ENCODE measurements around the gene TMEM151B. TPM values are rescaled to one million over a fixed set of nuclear protein-coding genes. Genes with fewer than 3 reads are reported as not detected.
"Not testable (repeated sequence)": the region's sequence is repeated elsewhere in the genome, so short reads cannot be mapped to it uniquely, and the experiment has no call there.

The TMEM151B gene
- total and polyA plus RNA-seq, 10 donors = 0.03 to 0.17 (median 0.11) TPM; not detected in 7

GRCh38 chr6:44311304-44311703, 41.1 kb downstream of the TMEM151B start:
- intact Hi-C loops (cut with DNase I; ENCODE audit: low total_unique reads) = no loop called here
- Histone ChIP-seq H3K27me3 (replicated peaks in 1 of 7) (no peaks in the 10 kb centered on the region), H3K4me1 (peaks cover 6 to 21% (median 15%) of the 10 kb centered on the region in 6 donors), H3K9me3 (no peaks in the 10 kb centered on the region), H3K36me3 (peaks cover 0 to 57% (median 51%) of the 10 kb centered on the region in 6 donors), H3K4me3 (no peak overlapping the region), H3K27ac (no peak overlapping the region)
- TF ChIP-seq, protein P1, sequence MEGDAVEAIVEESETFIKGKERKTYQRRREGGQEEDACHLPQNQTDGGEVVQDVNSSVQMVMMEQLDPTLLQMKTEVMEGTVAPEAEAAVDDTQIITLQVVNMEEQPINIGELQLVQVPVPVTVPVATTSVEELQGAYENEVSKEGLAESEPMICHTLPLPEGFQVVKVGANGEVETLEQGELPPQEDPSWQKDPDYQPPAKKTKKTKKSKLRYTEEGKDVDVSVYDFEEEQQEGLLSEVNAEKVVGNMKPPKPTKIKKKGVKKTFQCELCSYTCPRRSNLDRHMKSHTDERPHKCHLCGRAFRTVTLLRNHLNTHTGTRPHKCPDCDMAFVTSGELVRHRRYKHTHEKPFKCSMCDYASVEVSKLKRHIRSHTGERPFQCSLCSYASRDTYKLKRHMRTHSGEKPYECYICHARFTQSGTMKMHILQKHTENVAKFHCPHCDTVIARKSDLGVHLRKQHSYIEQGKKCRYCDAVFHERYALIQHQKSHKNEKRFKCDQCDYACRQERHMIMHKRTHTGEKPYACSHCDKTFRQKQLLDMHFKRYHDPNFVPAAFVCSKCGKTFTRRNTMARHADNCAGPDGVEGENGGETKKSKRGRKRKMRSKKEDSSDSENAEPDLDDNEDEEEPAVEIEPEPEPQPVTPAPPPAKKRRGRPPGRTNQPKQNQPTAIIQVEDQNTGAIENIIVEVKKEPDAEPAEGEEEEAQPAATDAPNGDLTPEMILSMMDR (IDR thresholded peaks at IDR 0.05 in 8 of 11, conservative IDR thresholded peaks at IDR 0.05 in 3 of 11) = no peak
- TF ChIP-seq POLR2A (IDR thresholded peaks at IDR 0.05) = no peak
- DNase-seq = no peak
- 50 to 95% (median 72%) methylated on average over 2 of the region's 2 CpGs for WGBS, 5 donors

DNA sequence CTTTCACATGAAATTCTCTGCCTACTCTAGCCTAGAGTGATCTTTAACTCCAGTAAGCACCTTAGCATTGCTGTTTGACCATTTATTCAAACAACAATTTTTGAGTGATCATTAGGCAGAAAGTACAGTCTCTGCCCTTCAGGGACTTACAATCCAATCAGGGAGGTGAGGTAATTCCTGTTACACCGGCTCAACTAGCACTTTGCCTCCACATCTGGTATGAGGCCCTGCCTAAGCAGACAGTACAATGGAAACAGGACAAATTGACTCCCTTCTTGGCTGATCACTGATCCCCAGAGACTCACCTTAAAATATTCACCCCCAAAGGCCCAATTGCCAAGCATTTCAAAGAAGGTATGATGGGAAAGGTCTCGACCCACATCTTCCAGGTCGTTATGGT, 41.5 kb downstream of the TMEM151B start:
- TF ChIP-seq POLR2AphosphoS5 (IDR thresholded peaks at IDR 0.05) (no peak), POLR2A (IDR thresholded peaks at IDR 0.05) (no peak)
- TF ChIP-seq, protein P1 (IDR thresholded peaks at IDR 0.05 in 8 of 11, conservative IDR thresholded peaks at IDR 0.05 in 3 of 11) = no peak
- Histone ChIP-seq H3K4me1 (peaks cover 6 to 21% (median 15%) of the 10 kb centered on the region in 6 donors), H3K27ac (no peak overlapping the region), H3K27me3 (replicated peaks in 1 of 7) (no peaks in the 10 kb centered on the region), H3K9me3 (no peaks in the 10 kb centered on the region), H3K36me3 (peaks cover 0 to 52% (median 46%) of the 10 kb centered on the region in 6 donors), H3K4me3 (peak overlapping the region in 1 of 8 donors; percentile 98)
- 79 to 93% (median 89%) methylated on average over 3 of the region's 3 CpGs for WGBS, 5 donors
- intact Hi-C loops (cut with DNase I; ENCODE audit: low total_unique reads) = no loop called here
- DNase-seq = no peak

DNA sequence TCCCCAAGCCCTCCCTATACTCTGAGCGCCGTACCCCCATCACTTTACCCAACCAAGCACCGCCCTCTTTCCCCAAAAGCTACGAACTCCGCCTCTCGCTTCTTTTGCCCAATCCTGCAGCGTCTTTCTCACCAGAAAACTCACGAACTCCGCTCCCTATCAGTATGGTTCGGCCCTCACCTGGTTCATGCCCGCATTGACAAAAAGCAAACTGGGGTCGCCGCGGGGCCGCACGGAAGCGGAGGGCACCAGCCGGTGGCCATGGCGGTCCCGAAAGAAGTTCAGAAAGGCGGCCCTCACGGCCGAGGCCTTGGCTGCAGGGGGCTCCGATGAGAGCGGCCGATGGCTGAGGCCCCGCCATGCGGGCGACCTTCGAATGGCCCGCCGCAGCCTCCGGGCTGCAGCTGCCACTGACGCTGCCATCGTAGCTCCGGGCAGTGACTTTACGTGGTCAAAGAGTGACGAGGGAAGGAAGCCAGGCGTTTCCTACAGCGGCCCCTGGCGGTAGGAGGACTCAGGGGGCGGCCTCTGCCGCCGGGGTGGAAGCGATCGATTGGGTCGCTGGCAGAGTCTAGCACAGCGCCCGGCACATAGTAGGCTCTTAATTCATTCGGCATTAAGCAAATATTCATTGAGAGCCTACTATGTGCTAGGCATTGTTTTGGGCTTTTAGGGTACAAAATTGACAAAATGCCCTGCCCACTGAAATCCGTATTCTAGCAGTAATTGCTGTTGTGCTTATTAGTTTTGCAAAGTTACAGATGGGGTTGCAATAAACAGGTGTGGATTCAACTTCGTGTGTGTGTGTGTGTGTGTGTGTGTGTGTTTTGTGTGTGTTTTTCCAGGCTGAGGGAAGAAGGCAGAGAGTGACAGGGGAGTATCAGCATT, 42.9 kb downstream of the TMEM151B start, which contains the start of gene AARS2:
TSS of gene AARS2 (minus strand) at position 447 of the 888 bp plus-strand sequence. CDS start at position 423, 24 bp downstream.
- WGBS, 5 donors = 2 to 5% (median 3%) methylated on average over 30 to 52 of the region's 52 CpGs
- DNase-seq = peak; percentile 96
- Histone ChIP-seq H3K36me3 (peaks cover 0 to 38% (median 36%) of the 10 kb centered on the region in 6 donors), H3K4me1 (peaks cover 6 to 21% (median 15%) of the 10 kb centered on the region in 6 donors), H3K27me3 (replicated peaks in 1 of 7) (peaks cover 0 to 7% (median 0%) of the 10 kb centered on the region in 7 donors), H3K9me3 (no peaks in the 10 kb centered on the region), H3K27ac (peak within 1 kb of the TSS; percentile 84 to 92 (median 88)), H3K4me3 (peak within 1 kb of the TSS; percentile 63 to 98 (median 88))
- TF ChIP-seq, protein P1 (IDR thresholded peaks at IDR 0.05 in 8 of 11, conservative IDR thresholded peaks at IDR 0.05 in 3 of 11) = peak; percentile 78 to 99 (median 98)
- TF ChIP-seq POLR2A (IDR thresholded peaks at IDR 0.05) = peak in 2 of 3 donors; percentile 62
- peak; percentile 92 to 93 (median 93) for TF ChIP-seq POLR2AphosphoS5 (IDR thresholded peaks at IDR 0.05)
- intact Hi-C loops (cut with DNase I; ENCODE audit: low total_unique reads) = no loop called here

GRCh38 chr6:44314657-44315056, 44.4 kb downstream of the TMEM151B start:
- DNase-seq; intact Hi-C loops (cut with DNase I; ENCODE audit: low total_unique reads); H3K9me3 ChIP-seq; H3K27ac ChIP-seq; H3K4me3 ChIP-seq: not testable (repeated sequence)
- Histone ChIP-seq H3K27me3 (replicated peaks in 1 of 7) (peaks cover 0 to 22% (median 0%) of the 10 kb centered on the region in 7 donors), H3K4me1 (peaks cover 6 to 21% (median 15%) of the 10 kb centered on the region in 6 donors), H3K36me3 (peaks cover 0 to 23% (median 21%) of the 10 kb centered on the region in 6 donors)
- 93 to 98% (median 93%) methylated on average over 8 of the region's 8 CpGs for WGBS, 5 donors
- TF ChIP-seq, protein P1 (IDR thresholded peaks at IDR 0.05 in 8 of 11, conservative IDR thresholded peaks at IDR 0.05 in 3 of 11) = peak in 1 of 11 experiments; percentile 19

Measured in spleen (tissue), 11 donors.